GM23338 (cell line): Measurements from ENCODE around the gene ATP8A2. TPM values are rescaled to one million over a fixed set of nuclear protein-coding genes. Genes with fewer than 3 reads are reported as not detected.

Source experiments
- ATAC-seq: fragments of 200-7000 bp; cut with Tn5 transposase; 3 replicates; pipeline ENCODE4 v1.9.1; 2020
- DNase-seq: peaks from one replicate; pipeline ENCODE4 v3.0.0-alpha.2; 2015; ENCODE audit warnings: low spot score
- H2AFZ ChIP-seq: fragments of 200-600 bp; sonication (generic); 2 replicates; pipeline ENCODE4 v1.8.0; 2016; ENCODE audit warnings: antibody characterized with exemption, mild to moderate bottlenecking, moderate library complexity
- H3F3A ChIP-seq: fragments of 200-600 bp; sonication (generic); replicated peaks from 2 replicates; pipeline ENCODE4 v1.8.0; 2017; ENCODE audit warnings: antibody characterized with exemption, mixed run types, low read depth
- H3K27ac ChIP-seq: fragments of 200-600 bp; sonication (generic); 2 replicates; pipeline ENCODE4 v1.6.1; 2016; ENCODE audit warnings: low read depth
- H3K27me3 ChIP-seq: fragments of 200-600 bp; sonication (generic); 2 replicates; pipeline ENCODE4 v1.8.0; 2016; ENCODE audit warnings: mild to moderate bottlenecking, mixed run types, moderate library complexity; ENCODE audit not compliant: insufficient read depth
- H3K36me3 ChIP-seq: fragments of 200-600 bp; sonication (generic); 2 replicates; pipeline ENCODE4 v1.8.0; 2016; ENCODE audit warnings: mild to moderate bottlenecking; ENCODE audit not compliant: insufficient read depth
- H3K4me1 ChIP-seq: fragments of 200-600 bp; sonication (generic); 2 replicates; pipeline ENCODE4 v1.8.0; 2016; ENCODE audit warnings: mild to moderate bottlenecking, moderate library complexity; ENCODE audit not compliant: insufficient read depth
- H3K4me2 ChIP-seq: fragments of 200-600 bp; sonication (generic); 2 replicates; pipeline ENCODE4 v1.7.1; 2017; ENCODE audit warnings: mixed run types
- H3K4me3 ChIP-seq: fragments of 200-600 bp; sonication (generic); 2 replicates; pipeline ENCODE4 v1.6.1; 2016; ENCODE audit warnings: mixed run types
- H3K79me2 ChIP-seq: fragments of 200-600 bp; sonication (generic); replicated peaks from 2 replicates; pipeline ENCODE4 v1.8.0; 2017; ENCODE audit warnings: mild to moderate bottlenecking; ENCODE audit not compliant: insufficient read depth
- H3K9me2 ChIP-seq: fragments of 200-600 bp; sonication (generic); 2 replicates; pipeline ENCODE4 v1.8.0; 2017; ENCODE audit not compliant: insufficient read depth
- H4K20me1 ChIP-seq: fragments of 200-600 bp; sonication (generic); replicated peaks from 2 replicates; pipeline ENCODE4 v1.8.0; 2017; ENCODE audit warnings: mild to moderate bottlenecking; ENCODE audit not compliant: insufficient read depth
- H3K27ac Mint-ChIP-seq: 2 replicates; pipeline ENCODE4 v1.8.0; 2020; ENCODE audit warnings: inconsistent platforms, mild to moderate bottlenecking, moderate library complexity, mixed read lengths
- H3K27me3 Mint-ChIP-seq: 3 replicates; pipeline ENCODE4 v1.8.0; 2022; ENCODE audit warnings: low read depth, mild to moderate bottlenecking, moderate library complexity, mixed read lengths, inconsistent platforms; ENCODE audit not compliant: insufficient read depth, poor library complexity
- H3K36me3 Mint-ChIP-seq: 3 replicates; pipeline ENCODE4 v1.8.0; 2021; ENCODE audit warnings: low read depth, mild to moderate bottlenecking, inconsistent platforms, moderate library complexity, mixed read lengths
- H3K4me1 Mint-ChIP-seq: 3 replicates; pipeline ENCODE4 v1.8.0; 2020; ENCODE audit warnings: mild to moderate bottlenecking, inconsistent platforms, mixed read lengths
- H3K4me3 Mint-ChIP-seq: 3 replicates; pipeline ENCODE4 v1.8.0; 2021; ENCODE audit warnings: moderate library complexity, mild to moderate bottlenecking, inconsistent platforms, mixed read lengths
- H3K9me3 Mint-ChIP-seq: 3 replicates; pipeline ENCODE4 v1.8.0; 2020; ENCODE audit warnings: moderate library complexity, mild to moderate bottlenecking, inconsistent platforms, mixed read lengths
- EZH2phosphoT487 ChIP-seq: fragments of 200-600 bp; sonication (generic); IDR thresholded peaks from one replicate; pipeline ENCODE4 v1.8.1; 2018; ENCODE audit warnings: antibody characterized with exemption; ENCODE audit not compliant: unreplicated experiment
- JUNB ChIP-seq: IDR thresholded peaks from one replicate; pipeline ENCODE4 v1.6.1; 2016; ENCODE audit warnings: antibody characterized with exemption; ENCODE audit not compliant: unreplicated experiment
- POLR2AphosphoS5 ChIP-seq: IDR thresholded peaks from 2 replicates; pipeline ENCODE4 v1.6.1; 2016; ENCODE audit warnings: antibody characterized with exemption, low read depth
- STAT1 ChIP-seq: IDR thresholded peaks from one replicate; pipeline ENCODE4 v1.6.1; 2016; ENCODE audit warnings: antibody characterized with exemption; ENCODE audit not compliant: unreplicated experiment
- ZNF114 ChIP-seq: fragments of 250-450 bp; sonication (Bioruptor Pico); IDR thresholded peaks from 2 replicates; pipeline ENCODE4 v1.5.0; 2020; ENCODE audit warnings: mild to moderate bottlenecking, moderate library complexity
- ZNF331 ChIP-seq: fragments of 250-450 bp; sonication (Bioruptor Pico); IDR thresholded peaks from 2 replicates; pipeline ENCODE4 v1.5.0; 2020; ENCODE audit warnings: low read depth, mild to moderate bottlenecking, moderate library complexity
- polyA plus RNA-seq: library from polyadenylated mRNA; unstranded; fragments of >200 nt; fragmentation: Nextera tagmentation; extraction: Ambion mirVana; gene quantifications from 2 replicates; pipeline ENCODE4 v1.2.1, GENCODE V29; 2016
- total RNA-seq: library from RNA; depleted of rRNA; stranded (reverse); fragments of >200 nt; shearing (Covaris generic); gene quantifications from 2 replicates; pipeline ENCODE4 v1.2.3, GENCODE V29; 2014
- TF ChIP-seq, protein P1 (sequence below): IDR thresholded peaks from one replicate; pipeline ENCODE4 v1.6.1; 2018; ENCODE audit warnings: antibody characterized with exemption; ENCODE audit not compliant: unreplicated experiment
- TF ChIP-seq, protein P2 (sequence below): fragments of 250-450 bp; sonication (Bioruptor Pico); IDR thresholded peaks from 2 replicates; pipeline ENCODE4 v1.5.0; 2020; ENCODE audit warnings: mild to moderate bottlenecking, moderate library complexity
- TF ChIP-seq, protein P3 (sequence below), 2 experiments: fragments of 200-600 bp in 1 of 2; sonication (generic) in 1 of 2; conservative IDR thresholded peaks; 2 replicates each; pipeline versions ENCODE4 v1.5.1 to v1.6.1; 2016 to 2017; ENCODE audit warnings: antibody characterized with exemption in 2 of 2, low read depth in 2 of 2, mild to moderate bottlenecking in 2 of 2, moderate library complexity in 1 of 2
- TF ChIP-seq, protein P4 (sequence below): IDR thresholded peaks from 2 replicates; pipeline ENCODE4 v1.6.1; 2016; ENCODE audit warnings: antibody characterized with exemption

The ATP8A2 gene
- total and polyA plus RNA-seq, 2 experiments from 2014 or later = 5.7 to 8.8 TPM

GRCh38 chr13:26053418-26053980, 681.7 kb downstream of the ATP8A2 start:
- TF ChIP-seq, protein P1, sequence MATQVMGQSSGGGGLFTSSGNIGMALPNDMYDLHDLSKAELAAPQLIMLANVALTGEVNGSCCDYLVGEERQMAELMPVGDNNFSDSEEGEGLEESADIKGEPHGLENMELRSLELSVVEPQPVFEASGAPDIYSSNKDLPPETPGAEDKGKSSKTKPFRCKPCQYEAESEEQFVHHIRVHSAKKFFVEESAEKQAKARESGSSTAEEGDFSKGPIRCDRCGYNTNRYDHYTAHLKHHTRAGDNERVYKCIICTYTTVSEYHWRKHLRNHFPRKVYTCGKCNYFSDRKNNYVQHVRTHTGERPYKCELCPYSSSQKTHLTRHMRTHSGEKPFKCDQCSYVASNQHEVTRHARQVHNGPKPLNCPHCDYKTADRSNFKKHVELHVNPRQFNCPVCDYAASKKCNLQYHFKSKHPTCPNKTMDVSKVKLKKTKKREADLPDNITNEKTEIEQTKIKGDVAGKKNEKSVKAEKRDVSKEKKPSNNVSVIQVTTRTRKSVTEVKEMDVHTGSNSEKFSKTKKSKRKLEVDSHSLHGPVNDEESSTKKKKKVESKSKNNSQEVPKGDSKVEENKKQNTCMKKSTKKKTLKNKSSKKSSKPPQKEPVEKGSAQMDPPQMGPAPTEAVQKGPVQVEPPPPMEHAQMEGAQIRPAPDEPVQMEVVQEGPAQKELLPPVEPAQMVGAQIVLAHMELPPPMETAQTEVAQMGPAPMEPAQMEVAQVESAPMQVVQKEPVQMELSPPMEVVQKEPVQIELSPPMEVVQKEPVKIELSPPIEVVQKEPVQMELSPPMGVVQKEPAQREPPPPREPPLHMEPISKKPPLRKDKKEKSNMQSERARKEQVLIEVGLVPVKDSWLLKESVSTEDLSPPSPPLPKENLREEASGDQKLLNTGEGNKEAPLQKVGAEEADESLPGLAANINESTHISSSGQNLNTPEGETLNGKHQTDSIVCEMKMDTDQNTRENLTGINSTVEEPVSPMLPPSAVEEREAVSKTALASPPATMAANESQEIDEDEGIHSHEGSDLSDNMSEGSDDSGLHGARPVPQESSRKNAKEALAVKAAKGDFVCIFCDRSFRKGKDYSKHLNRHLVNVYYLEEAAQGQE = no peak
- TF ChIP-seq EZH2phosphoT487 (no peak), ZNF331 (CRISPR knock-in tag) (no peak), STAT1 (no peak), JUNB (no peak), ZNF114 (CRISPR knock-in tag) (no peak), POLR2AphosphoS5 (no peak)
- TF ChIP-seq, protein P2, sequence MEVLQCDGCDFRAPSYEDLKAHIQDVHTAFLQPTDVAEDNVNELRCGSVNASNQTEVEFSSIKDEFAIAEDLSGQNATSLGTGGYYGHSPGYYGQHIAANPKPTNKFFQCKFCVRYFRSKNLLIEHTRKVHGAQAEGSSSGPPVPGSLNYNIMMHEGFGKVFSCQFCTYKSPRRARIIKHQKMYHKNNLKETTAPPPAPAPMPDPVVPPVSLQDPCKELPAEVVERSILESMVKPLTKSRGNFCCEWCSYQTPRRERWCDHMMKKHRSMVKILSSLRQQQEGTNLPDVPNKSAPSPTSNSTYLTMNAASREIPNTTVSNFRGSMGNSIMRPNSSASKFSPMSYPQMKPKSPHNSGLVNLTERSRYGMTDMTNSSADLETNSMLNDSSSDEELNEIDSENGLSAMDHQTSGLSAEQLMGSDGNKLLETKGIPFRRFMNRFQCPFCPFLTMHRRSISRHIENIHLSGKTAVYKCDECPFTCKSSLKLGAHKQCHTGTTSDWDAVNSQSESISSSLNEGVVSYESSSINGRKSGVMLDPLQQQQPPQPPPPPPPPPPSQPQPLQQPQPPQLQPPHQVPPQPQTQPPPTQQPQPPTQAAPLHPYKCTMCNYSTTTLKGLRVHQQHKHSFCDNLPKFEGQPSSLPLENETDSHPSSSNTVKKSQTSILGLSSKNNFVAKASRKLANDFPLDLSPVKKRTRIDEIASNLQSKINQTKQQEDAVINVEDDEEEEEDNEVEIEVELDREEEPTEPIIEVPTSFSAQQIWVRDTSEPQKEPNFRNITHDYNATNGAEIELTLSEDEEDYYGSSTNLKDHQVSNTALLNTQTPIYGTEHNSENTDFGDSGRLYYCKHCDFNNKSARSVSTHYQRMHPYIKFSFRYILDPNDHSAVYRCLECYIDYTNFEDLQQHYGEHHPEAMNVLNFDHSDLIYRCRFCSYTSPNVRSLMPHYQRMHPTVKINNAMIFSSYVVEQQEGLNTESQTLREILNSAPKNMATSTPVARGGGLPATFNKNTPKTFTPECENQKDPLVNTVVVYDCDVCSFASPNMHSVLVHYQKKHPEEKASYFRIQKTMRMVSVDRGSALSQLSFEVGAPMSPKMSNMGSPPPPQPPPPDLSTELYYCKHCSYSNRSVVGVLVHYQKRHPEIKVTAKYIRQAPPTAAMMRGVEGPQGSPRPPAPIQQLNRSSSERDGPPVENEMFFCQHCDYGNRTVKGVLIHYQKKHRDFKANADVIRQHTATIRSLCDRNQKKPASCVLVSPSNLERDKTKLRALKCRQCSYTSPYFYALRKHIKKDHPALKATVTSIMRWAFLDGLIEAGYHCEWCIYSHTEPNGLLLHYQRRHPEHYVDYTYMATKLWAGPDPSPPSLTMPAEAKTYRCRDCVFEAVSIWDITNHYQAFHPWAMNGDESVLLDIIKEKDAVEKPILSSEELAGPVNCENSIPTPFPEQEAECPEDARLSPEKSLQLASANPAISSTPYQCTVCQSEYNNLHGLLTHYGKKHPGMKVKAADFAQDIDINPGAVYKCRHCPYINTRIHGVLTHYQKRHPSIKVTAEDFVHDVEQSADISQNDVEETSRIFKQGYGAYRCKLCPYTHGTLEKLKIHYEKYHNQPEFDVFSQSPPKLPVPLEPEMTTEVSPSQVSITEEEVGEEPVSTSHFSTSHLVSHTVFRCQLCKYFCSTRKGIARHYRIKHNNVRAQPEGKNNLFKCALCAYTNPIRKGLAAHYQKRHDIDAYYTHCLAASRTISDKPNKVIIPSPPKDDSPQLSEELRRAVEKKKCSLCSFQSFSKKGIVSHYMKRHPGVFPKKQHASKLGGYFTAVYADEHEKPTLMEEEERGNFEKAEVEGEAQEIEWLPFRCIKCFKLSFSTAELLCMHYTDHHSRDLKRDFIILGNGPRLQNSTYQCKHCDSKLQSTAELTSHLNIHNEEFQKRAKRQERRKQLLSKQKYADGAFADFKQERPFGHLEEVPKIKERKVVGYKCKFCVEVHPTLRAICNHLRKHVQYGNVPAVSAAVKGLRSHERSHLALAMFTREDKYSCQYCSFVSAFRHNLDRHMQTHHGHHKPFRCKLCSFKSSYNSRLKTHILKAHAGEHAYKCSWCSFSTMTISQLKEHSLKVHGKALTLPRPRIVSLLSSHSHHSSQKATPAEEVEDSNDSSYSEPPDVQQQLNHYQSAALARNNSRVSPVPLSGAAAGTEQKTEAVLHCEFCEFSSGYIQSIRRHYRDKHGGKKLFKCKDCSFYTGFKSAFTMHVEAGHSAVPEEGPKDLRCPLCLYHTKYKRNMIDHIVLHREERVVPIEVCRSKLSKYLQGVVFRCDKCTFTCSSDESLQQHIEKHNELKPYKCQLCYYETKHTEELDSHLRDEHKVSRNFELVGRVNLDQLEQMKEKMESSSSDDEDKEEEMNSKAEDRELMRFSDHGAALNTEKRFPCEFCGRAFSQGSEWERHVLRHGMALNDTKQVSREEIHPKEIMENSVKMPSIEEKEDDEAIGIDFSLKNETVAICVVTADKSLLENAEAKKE (CRISPR knock-in tag) = no peak
- TF ChIP-seq, protein P3, sequence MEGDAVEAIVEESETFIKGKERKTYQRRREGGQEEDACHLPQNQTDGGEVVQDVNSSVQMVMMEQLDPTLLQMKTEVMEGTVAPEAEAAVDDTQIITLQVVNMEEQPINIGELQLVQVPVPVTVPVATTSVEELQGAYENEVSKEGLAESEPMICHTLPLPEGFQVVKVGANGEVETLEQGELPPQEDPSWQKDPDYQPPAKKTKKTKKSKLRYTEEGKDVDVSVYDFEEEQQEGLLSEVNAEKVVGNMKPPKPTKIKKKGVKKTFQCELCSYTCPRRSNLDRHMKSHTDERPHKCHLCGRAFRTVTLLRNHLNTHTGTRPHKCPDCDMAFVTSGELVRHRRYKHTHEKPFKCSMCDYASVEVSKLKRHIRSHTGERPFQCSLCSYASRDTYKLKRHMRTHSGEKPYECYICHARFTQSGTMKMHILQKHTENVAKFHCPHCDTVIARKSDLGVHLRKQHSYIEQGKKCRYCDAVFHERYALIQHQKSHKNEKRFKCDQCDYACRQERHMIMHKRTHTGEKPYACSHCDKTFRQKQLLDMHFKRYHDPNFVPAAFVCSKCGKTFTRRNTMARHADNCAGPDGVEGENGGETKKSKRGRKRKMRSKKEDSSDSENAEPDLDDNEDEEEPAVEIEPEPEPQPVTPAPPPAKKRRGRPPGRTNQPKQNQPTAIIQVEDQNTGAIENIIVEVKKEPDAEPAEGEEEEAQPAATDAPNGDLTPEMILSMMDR (conservative IDR thresholded peaks at IDR 0.05; ENCODE audit: low read depth in 2 of 2) = no peak
- TF ChIP-seq, protein P4, sequence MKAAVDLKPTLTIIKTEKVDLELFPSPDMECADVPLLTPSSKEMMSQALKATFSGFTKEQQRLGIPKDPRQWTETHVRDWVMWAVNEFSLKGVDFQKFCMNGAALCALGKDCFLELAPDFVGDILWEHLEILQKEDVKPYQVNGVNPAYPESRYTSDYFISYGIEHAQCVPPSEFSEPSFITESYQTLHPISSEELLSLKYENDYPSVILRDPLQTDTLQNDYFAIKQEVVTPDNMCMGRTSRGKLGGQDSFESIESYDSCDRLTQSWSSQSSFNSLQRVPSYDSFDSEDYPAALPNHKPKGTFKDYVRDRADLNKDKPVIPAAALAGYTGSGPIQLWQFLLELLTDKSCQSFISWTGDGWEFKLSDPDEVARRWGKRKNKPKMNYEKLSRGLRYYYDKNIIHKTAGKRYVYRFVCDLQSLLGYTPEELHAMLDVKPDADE = no peak
- H3K27ac ChIP-seq = no peak overlapping the region
- H4K20me1 ChIP-seq = no peaks in the 10 kb centered on the region
- Mint-ChIP-seq H3K4me3 (no peak overlapping the region), H3K27ac (no peak overlapping the region), H3K4me1 (peaks cover 18% of the 10 kb centered on the region), H3K27me3 (peaks cover 31% of the 10 kb centered on the region), H3K36me3 (no peaks in the 10 kb centered on the region; the same call in 2 of the 3 replicates), H3K9me3 (no peaks in the 10 kb centered on the region)
- DNase-seq = no peak
- H3K36me3 ChIP-seq = no peaks in the 10 kb centered on the region
- H3K79me2 ChIP-seq = no peaks in the 10 kb centered on the region; the same call in 1 of the 2 replicates
- no peak overlapping the region for H3K4me2 ChIP-seq
- H3K4me3 ChIP-seq = no peak overlapping the region
- H2AFZ ChIP-seq = no peak overlapping the region
- H3K27me3 ChIP-seq = peaks cover 48% of the 10 kb centered on the region
- H3F3A ChIP-seq = 0 out of 2 replicates have a peak, but pooled peaks cover 6% of the 10 kb centered on the region
- ATAC-seq = no peak
- peaks cover 14% of the 10 kb centered on the region for H3K4me1 ChIP-seq
- H3K9me2 ChIP-seq = no peaks in the 10 kb centered on the region
